MM.1S (cell line): ENCODE measurements around the gene ACACB.

ENCODE experiments used
- DNase-seq: peaks from one replicate; pipeline ENCODE4 v3.0.0-alpha.2; 2015
- H2AFZ ChIP-seq: fragments of 300-600 bp; sonication (generic); 2 replicates; pipeline ENCODE4 v1.6.0; 2016; ENCODE audit warnings: antibody characterized with exemption, low read length
- H3F3A ChIP-seq: fragments of 300-600 bp; sonication (generic); 2 replicates; pipeline ENCODE4 v1.6.1; 2016; ENCODE audit warnings: mild to moderate bottlenecking, antibody characterized with exemption, low read length, moderate library complexity, mixed read lengths; ENCODE audit not compliant: insufficient read depth
- H3K27ac ChIP-seq: fragments of 300-600 bp; sonication (generic); 2 replicates; pipeline ENCODE4 v1.5.1; 2016; ENCODE audit warnings: mild to moderate bottlenecking, low read length
- H3K27me3 ChIP-seq: fragments of 300-600 bp; sonication (generic); replicated peaks from 2 replicates; pipeline ENCODE4 v1.6.0; 2016; ENCODE audit warnings: low read length; ENCODE audit not compliant: insufficient read depth
- H3K36me3 ChIP-seq: fragments of 300-600 bp; sonication (generic); replicated peaks from 2 replicates; pipeline ENCODE4 v1.6.1; 2016; ENCODE audit warnings: mild to moderate bottlenecking, low read length, mixed read lengths; ENCODE audit not compliant: insufficient read depth
- H3K4me1 ChIP-seq: fragments of 300-600 bp; sonication (generic); 2 replicates; pipeline ENCODE4 v1.6.1; 2016; ENCODE audit warnings: low read length, mixed read lengths
- H3K4me2 ChIP-seq: fragments of 300-600 bp; sonication (generic); 2 replicates; pipeline ENCODE4 v1.6.0; 2016; ENCODE audit warnings: low read depth, low read length
- H3K4me3 ChIP-seq: fragments of 300-600 bp; sonication (generic); 2 replicates; pipeline ENCODE4 v1.5.1; 2016; ENCODE audit warnings: low read length, mixed read lengths
- H3K79me2 ChIP-seq: fragments of 300-600 bp; sonication (generic); 2 replicates; pipeline ENCODE4 v1.6.1; 2016; ENCODE audit warnings: mixed run types, low read length, mixed read lengths
- H3K9ac ChIP-seq: fragments of 300-600 bp; sonication (generic); 2 replicates; pipeline ENCODE4 v1.6.1; 2016; ENCODE audit warnings: low read length, mixed read lengths
- H3K9me2 ChIP-seq: fragments of 300-600 bp; sonication (generic); replicated peaks from 2 replicates; pipeline ENCODE4 v1.6.1; 2016; ENCODE audit warnings: mild to moderate bottlenecking, low read length, mixed read lengths; ENCODE audit not compliant: insufficient read depth
- H3K9me3 ChIP-seq: fragments of 300-600 bp; sonication (generic); replicated peaks from 2 replicates; pipeline ENCODE4 v1.6.1; 2016; ENCODE audit warnings: mild to moderate bottlenecking, low read length, mixed read lengths; ENCODE audit not compliant: insufficient read depth
- H4K20me1 ChIP-seq: fragments of 300-600 bp; sonication (generic); 2 replicates; pipeline ENCODE4 v1.6.1; 2016; ENCODE audit warnings: mild to moderate bottlenecking, low read length, moderate library complexity, mixed read lengths; ENCODE audit not compliant: insufficient read depth
- EZH2 ChIP-seq: fragments of 300-600 bp; sonication (generic); optimal IDR thresholded peaks from 2 replicates; pipeline ENCODE3; 2017; ENCODE audit warnings: low read depth, mild to moderate bottlenecking, antibody characterized with exemption, low read length, mixed read lengths
- EZH2phosphoT487 ChIP-seq: fragments of 300-600 bp; sonication (generic); IDR thresholded peaks from 2 replicates; pipeline ENCODE4 v1.6.1; 2018; ENCODE audit warnings: antibody characterized with exemption, low read length
- TF ChIP-seq, protein P1 (sequence below): fragments of 300-600 bp; sonication (generic); IDR thresholded peaks from 2 replicates; pipeline ENCODE4 v1.5.1; 2016; ENCODE audit warnings: antibody characterized with exemption, low read length, mixed read lengths

The ACACB gene

GRCh38 chr12:109266106-109266879, 149.9 kb downstream of the ACACB start:
- no peak overlapping the region for H3K27ac ChIP-seq
- no peak overlapping the region for H3K9ac ChIP-seq
- no peak for DNase-seq
- H3K4me2 ChIP-seq: no peak overlapping the region
- no peaks in the 10 kb centered on the region for H3K9me3 ChIP-seq
- TF ChIP-seq EZH2: no peak
- no peaks in the 10 kb centered on the region for H3K4me1 ChIP-seq
- no peaks in the 10 kb centered on the region for H3F3A ChIP-seq
- no peak overlapping the region for H3K4me3 ChIP-seq
- H3K36me3 ChIP-seq: no peaks in the 10 kb centered on the region
- no peaks in the 10 kb centered on the region for H3K9me2 ChIP-seq
- H3K27me3 ChIP-seq: no peaks in the 10 kb centered on the region
- no peak overlapping the region for H2AFZ ChIP-seq
- H3K79me2 ChIP-seq: no peaks in the 10 kb centered on the region
- H4K20me1 ChIP-seq: no peaks in the 10 kb centered on the region

- no peak overlapping the region for H3K4me2 ChIP-seq
- no peaks in the 10 kb centered on the region for H4K20me1 ChIP-seq
- no peaks in the 10 kb centered on the region for H3K9me2 ChIP-seq
- H3K4me1 ChIP-seq: no peaks in the 10 kb centered on the region
- no peak overlapping the region for H3K9ac ChIP-seq
- no peaks in the 10 kb centered on the region for H3K27me3 ChIP-seq
- no peaks in the 10 kb centered on the region for H3K36me3 ChIP-seq
- TF ChIP-seq EZH2 (no peak), EZH2phosphoT487 (no peak)
- TF ChIP-seq, protein P1, sequence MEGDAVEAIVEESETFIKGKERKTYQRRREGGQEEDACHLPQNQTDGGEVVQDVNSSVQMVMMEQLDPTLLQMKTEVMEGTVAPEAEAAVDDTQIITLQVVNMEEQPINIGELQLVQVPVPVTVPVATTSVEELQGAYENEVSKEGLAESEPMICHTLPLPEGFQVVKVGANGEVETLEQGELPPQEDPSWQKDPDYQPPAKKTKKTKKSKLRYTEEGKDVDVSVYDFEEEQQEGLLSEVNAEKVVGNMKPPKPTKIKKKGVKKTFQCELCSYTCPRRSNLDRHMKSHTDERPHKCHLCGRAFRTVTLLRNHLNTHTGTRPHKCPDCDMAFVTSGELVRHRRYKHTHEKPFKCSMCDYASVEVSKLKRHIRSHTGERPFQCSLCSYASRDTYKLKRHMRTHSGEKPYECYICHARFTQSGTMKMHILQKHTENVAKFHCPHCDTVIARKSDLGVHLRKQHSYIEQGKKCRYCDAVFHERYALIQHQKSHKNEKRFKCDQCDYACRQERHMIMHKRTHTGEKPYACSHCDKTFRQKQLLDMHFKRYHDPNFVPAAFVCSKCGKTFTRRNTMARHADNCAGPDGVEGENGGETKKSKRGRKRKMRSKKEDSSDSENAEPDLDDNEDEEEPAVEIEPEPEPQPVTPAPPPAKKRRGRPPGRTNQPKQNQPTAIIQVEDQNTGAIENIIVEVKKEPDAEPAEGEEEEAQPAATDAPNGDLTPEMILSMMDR: no peak
- no peak overlapping the region for H3K27ac ChIP-seq
- no peak overlapping the region for H3K4me3 ChIP-seq
- H3K9me3 ChIP-seq: no peaks in the 10 kb centered on the region
- no peaks in the 10 kb centered on the region for H3K79me2 ChIP-seq
- H2AFZ ChIP-seq: no peak overlapping the region
- no peaks in the 10 kb centered on the region for H3F3A ChIP-seq
- DNase-seq: no peak
Observed at GRCh38 chr12:109267361-109267760, 151.0 kb downstream of the ACACB start.

DNA sequence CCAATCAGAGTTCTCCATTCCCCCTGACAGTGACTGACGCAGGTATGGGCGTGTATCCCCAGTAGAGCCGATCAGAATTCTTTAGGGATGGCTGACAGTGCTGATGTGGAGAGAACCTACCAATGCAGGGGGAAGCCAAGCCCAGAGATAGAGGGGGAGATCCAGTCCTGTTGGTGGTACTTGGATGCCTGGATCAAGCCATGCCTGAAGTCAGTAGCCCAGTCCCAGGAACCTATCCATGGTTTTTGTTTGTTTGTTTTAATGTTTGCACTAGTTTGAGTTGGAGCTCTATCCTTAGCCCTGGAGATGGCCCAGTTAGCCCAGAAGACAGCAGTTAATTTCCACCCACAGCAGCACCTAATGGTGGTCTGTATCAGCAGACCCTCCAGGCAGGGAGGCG, 152.5 kb downstream of the ACACB start:
- Histone ChIP-seq H3K9ac (no peak overlapping the region), H3K9me2 (no peaks in the 10 kb centered on the region), H3F3A (no peaks in the 10 kb centered on the region), H3K36me3 (no peaks in the 10 kb centered on the region), H3K4me1 (no peaks in the 10 kb centered on the region), H2AFZ (no peak overlapping the region), H3K79me2 (no peaks in the 10 kb centered on the region), H3K27me3 (no peaks in the 10 kb centered on the region), H4K20me1 (no peaks in the 10 kb centered on the region), H3K9me3 (no peaks in the 10 kb centered on the region), H3K27ac (no peak overlapping the region), H3K4me3 (no peak overlapping the region), H3K4me2 (no peak overlapping the region)
- TF ChIP-seq, protein P1: no peak
- no peak for TF ChIP-seq EZH2phosphoT487
- no peak for TF ChIP-seq EZH2
- no peak for DNase-seq

DNA sequence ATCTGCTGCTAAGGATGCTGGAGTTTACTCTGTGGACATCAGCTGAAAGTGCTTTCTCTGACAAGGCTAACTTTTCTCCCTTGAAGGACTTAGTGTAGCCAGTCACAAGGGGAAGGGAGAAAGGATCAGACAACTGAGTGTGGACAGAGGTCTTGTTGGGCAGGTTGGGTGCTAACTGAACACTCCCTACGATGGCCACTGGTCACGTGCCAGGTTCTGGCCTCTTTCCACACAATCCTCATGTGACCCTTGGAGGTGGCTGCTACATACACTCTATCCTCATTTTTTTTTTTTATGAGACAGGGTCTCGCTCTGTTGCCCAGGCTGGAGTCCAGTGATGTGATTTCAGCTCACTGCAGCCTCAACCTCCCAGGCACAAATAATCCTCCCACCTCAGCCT, 153.0 kb downstream of the ACACB start:
- no peak overlapping the region for H2AFZ ChIP-seq
- H3K9ac ChIP-seq: no peak overlapping the region
- no peak overlapping the region for H3K4me3 ChIP-seq
- H3K36me3 ChIP-seq: no peaks in the 10 kb centered on the region
- no peak overlapping the region for H3K4me2 ChIP-seq
- H3K27me3 ChIP-seq: no peaks in the 10 kb centered on the region
- no peak for DNase-seq
- no peaks in the 10 kb centered on the region for H3K4me1 ChIP-seq
- no peaks in the 10 kb centered on the region for H3K9me3 ChIP-seq
- TF ChIP-seq, protein P1: no peak
- TF ChIP-seq EZH2 (no peak), EZH2phosphoT487 (no peak)
- H4K20me1 ChIP-seq: no peaks in the 10 kb centered on the region
- no peak overlapping the region for H3K27ac ChIP-seq
- no peaks in the 10 kb centered on the region for H3K79me2 ChIP-seq
- no peaks in the 10 kb centered on the region for H3K9me2 ChIP-seq
- no peaks in the 10 kb centered on the region for H3F3A ChIP-seq
